ENCODE results near the gene RPL7L1.

RPL7L1 gene

DNA sequence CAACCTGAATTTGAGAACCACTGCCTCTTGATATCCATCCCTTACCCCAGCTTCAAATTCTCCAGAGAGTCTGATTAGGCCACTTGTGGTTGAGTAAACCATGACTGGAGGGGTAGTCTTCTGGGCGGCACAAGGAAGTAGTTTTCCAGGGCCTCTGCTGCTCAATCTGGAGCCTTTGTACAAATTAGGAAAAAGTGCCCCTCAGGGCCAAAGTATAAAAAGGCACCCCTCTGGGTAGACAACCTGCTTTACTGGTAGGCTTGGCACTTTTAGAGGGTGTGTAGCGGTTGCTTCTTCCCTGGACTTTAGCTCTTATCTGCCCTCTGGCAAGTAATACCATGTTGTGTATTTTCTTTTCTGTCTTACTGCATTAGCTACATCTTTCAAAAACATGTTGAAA, 32.9 kb upstream of the RPL7L1 start:
- Histone ChIP-seq H3K36me3 (peaks cover 5% of the 10 kb centered on the region; the same call in 1 of the 2 replicates), H3K9me3 (ENCODE audit: severe bottlenecking) (no peaks in the 10 kb centered on the region), H3K27me3 (ENCODE audit: insufficient read depth, low read depth, severe bottlenecking) (no peaks in the 10 kb centered on the region), H3K27ac (no peak overlapping the region), H3K4me3 (ENCODE audit: low read depth, low read length) (no peak overlapping the region)
- TF ChIP-seq, protein P1, sequence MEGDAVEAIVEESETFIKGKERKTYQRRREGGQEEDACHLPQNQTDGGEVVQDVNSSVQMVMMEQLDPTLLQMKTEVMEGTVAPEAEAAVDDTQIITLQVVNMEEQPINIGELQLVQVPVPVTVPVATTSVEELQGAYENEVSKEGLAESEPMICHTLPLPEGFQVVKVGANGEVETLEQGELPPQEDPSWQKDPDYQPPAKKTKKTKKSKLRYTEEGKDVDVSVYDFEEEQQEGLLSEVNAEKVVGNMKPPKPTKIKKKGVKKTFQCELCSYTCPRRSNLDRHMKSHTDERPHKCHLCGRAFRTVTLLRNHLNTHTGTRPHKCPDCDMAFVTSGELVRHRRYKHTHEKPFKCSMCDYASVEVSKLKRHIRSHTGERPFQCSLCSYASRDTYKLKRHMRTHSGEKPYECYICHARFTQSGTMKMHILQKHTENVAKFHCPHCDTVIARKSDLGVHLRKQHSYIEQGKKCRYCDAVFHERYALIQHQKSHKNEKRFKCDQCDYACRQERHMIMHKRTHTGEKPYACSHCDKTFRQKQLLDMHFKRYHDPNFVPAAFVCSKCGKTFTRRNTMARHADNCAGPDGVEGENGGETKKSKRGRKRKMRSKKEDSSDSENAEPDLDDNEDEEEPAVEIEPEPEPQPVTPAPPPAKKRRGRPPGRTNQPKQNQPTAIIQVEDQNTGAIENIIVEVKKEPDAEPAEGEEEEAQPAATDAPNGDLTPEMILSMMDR (IDR thresholded peaks at IDR 0.05; ENCODE audit: low read depth, low read length) = no peak
- no peak for DNase-seq

DNA sequence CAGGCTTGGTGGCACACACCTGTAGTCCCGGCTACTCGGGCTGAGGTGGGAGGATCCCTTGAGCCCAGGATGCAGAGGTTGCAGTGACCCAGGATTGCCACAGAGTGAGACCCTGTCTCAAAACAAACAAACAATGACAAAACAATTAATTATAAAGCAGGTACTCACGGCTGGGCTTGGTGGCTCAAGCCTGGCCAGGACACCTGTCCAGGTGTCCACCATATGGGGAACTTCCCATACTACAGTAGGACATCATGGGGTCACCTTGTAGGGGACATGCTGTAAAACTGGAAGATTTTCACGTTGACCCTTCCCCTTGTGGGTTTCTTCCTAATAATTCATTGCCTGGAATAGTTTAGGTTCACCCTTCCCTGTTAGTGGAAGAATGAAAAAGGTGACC, 30.7 kb upstream of the RPL7L1 start:
- no peak overlapping the region for H3K27ac ChIP-seq
- no peaks in the 10 kb centered on the region for H3K9me3 ChIP-seq (ENCODE audit: severe bottlenecking)
- TF ChIP-seq, protein P1 (IDR thresholded peaks at IDR 0.05; ENCODE audit: low read depth, low read length) = no peak
- H3K36me3 ChIP-seq = peaks cover 20% of the 10 kb centered on the region
- no peak overlapping the region for H3K4me3 ChIP-seq (ENCODE audit: low read depth, low read length)
- no peak for DNase-seq
- no peaks in the 10 kb centered on the region for H3K27me3 ChIP-seq (ENCODE audit: insufficient read depth, low read depth, severe bottlenecking)

DNA sequence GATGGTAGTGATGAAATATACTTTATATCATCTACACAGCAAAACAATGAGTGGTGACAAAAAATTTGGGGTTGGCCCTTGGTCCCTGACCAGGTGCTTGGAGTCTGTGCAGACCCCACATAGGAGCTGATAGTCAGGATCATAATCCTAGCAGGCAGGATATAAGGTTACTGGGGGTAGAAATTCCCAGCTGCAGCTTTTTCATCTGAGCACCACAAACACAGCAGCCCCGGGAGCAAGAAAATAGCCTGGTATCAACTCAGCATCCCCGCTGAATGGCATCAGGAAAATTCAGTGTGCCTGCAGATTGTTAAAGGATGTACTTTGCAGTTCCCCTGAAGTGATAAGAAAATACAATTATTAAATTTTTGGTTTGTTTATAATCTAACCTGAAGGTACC, 27.8 kb upstream of the RPL7L1 start:
- H3K4me3 ChIP-seq (ENCODE audit: low read depth, low read length) = no peak overlapping the region
- no peaks in the 10 kb centered on the region for H3K9me3 ChIP-seq (ENCODE audit: severe bottlenecking)
- DNase-seq = no peak
- no peaks in the 10 kb centered on the region for H3K27me3 ChIP-seq (ENCODE audit: insufficient read depth, low read depth, severe bottlenecking)
- TF ChIP-seq, protein P1 (IDR thresholded peaks at IDR 0.05; ENCODE audit: low read depth, low read length) = no peak
- peaks cover 41% of the 10 kb centered on the region for H3K36me3 ChIP-seq
- H3K27ac ChIP-seq = no peak overlapping the region

DNA sequence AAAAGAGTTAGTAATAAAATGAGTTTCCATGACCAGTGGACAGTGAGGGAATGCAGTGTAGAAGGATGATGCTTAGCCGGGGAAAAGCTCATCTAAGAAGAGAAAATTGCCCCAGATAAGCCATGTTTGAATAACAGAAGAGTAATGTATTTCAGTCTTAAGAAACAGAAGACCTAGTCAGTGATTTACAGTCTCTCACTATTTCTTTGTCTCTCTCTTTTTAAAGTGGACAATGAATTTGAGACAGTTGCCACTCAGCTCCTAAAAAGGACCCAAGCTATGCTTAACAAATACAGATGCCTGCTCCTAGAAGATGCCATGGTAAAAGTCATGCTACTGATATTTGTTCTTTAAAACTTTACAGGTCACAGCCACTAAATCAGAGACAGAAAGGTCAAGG, 19.4 kb upstream of the RPL7L1 start:
- Histone ChIP-seq H3K27me3 (ENCODE audit: insufficient read depth, low read depth, severe bottlenecking) (no peaks in the 10 kb centered on the region), H3K36me3 (peaks cover 71% of the 10 kb centered on the region), H3K4me3 (ENCODE audit: low read depth, low read length) (no peak overlapping the region), H3K9me3 (ENCODE audit: severe bottlenecking) (no peaks in the 10 kb centered on the region), H3K27ac (peak overlapping the region; percentile 4)
- DNase-seq = no peak
- TF ChIP-seq, protein P1 (IDR thresholded peaks at IDR 0.05; ENCODE audit: low read depth, low read length) = no peak

DNA sequence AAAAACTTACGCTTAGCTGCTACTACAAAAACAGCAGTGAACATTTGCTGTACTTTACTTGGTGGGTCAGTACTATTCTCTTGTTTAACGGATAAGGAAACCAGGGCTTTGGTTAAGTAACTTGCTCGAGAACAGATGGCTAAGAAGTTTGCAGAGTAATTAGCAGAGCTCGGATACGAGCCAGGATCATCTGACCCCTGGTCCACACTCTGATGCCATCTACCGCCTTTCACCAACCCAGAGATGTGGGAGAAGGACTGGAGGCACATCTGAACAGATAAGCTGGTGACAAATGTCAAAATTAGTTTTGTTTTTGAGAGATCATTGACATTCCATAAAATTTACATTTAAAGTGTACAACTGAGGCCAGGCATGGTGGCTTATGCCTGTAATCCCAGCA, 18.9 kb upstream of the RPL7L1 start:
- Histone ChIP-seq H3K9me3 (ENCODE audit: severe bottlenecking) (no peaks in the 10 kb centered on the region), H3K4me3 (ENCODE audit: low read depth, low read length) (no peak overlapping the region), H3K36me3 (peaks cover 68% of the 10 kb centered on the region), H3K27ac (peak overlapping the region; percentile 4), H3K27me3 (ENCODE audit: insufficient read depth, low read depth, severe bottlenecking) (no peaks in the 10 kb centered on the region)
- DNase-seq = peak; percentile 85
- TF ChIP-seq, protein P1 (IDR thresholded peaks at IDR 0.05; ENCODE audit: low read depth, low read length) = peak; percentile 48; the same call in 1 of the 2 replicates

DNA sequence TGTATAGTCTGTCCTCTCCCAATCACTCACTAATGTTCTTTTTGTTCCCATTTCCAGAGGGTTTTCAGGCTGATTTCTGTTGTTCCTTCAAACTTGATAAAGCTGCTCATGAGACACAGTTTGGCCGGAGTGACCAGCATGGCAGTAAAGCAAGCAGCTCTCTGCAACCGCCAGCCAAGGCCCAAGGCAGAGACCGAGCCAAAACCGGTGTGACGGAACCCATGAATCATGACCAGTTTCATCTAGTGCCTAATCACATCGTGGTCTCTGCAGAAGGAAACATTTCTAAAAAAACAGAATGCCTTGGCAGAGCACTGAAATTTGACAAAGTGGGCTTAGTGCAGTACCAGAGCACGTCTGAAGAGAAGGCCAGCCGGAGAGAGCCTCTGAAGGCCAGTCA, 14.8 kb upstream of the RPL7L1 start:
- Histone ChIP-seq H3K9me3 (ENCODE audit: severe bottlenecking) (no peaks in the 10 kb centered on the region), H3K36me3 (peaks cover 48% of the 10 kb centered on the region), H3K27ac (no peak overlapping the region), H3K27me3 (ENCODE audit: insufficient read depth, low read depth, severe bottlenecking) (no peaks in the 10 kb centered on the region), H3K4me3 (ENCODE audit: low read depth, low read length) (no peak overlapping the region)
- no peak for DNase-seq
- TF ChIP-seq, protein P1 (IDR thresholded peaks at IDR 0.05; ENCODE audit: low read depth, low read length) = no peak

Data from WERI-Rb-1 (cell line).